HG02840 (cell line): ENCODE data around the gene SENP8.
"Not testable (repeated sequence)": the region's sequence is repeated elsewhere in the genome, so short reads cannot be mapped to it uniquely, and the experiment has no call there.

Source experiments
- ATAC-seq: cut with Tn5 transposase; IDR thresholded peaks from one replicate; pipeline ENCODE4 v1.9.1; 2021; ENCODE audit warnings: mild to moderate bottlenecking, moderate library complexity, moderate number of reproducible peaks; ENCODE audit not compliant: unreplicated experiment, low FRiP score

Gene SENP8

GRCh38 chr15:72154316-72154715 is 36.1 kb downstream of the SENP8 start:
- no peak for ATAC-seq

- ATAC-seq = no peak
These were observed 36.9 kb downstream of the SENP8 start for GRCh38 chr15:72155003-72155621.

GRCh38 chr15:72155635-72156616 is 37.7 kb downstream of the SENP8 start:
- ATAC-seq = no peak

- ATAC-seq = no peak
These were observed 38.7 kb downstream of the SENP8 start for GRCh38 chr15:72156928-72157327.

GRCh38 chr15:72160696-72161245 is 42.6 kb downstream of the SENP8 start:
- no peak for ATAC-seq

- ATAC-seq = no peak
These were observed 43.3 kb downstream of the SENP8 start for GRCh38 chr15:72161361-72162132.

GRCh38 chr15:72162569-72162968 is 44.4 kb downstream of the SENP8 start:
- no peak for ATAC-seq

GRCh38 chr15:72163719-72164118 is 45.5 kb downstream of the SENP8 start:
- no peak for ATAC-seq

- ATAC-seq = no peak
These were observed 48.7 kb downstream of the SENP8 start for GRCh38 chr15:72166716-72167417.

- no peak for ATAC-seq
These were observed 49.2 kb downstream of the SENP8 start for GRCh38 chr15:72167445-72167844.

GRCh38 chr15:72168131-72168807 is 50.1 kb downstream of the SENP8 start:
- ATAC-seq = no peak

- no peak for ATAC-seq
These were observed 50.6 kb downstream of the SENP8 start for GRCh38 chr15:72168808-72169190.

GRCh38 chr15:72169236-72169920 is 51.2 kb downstream of the SENP8 start:
- ATAC-seq = no peak

- no peak for ATAC-seq
These were observed 51.9 kb downstream of the SENP8 start for GRCh38 chr15:72169921-72170611.

GRCh38 chr15:72170691-72171090 is 52.5 kb downstream of the SENP8 start:
- no peak for ATAC-seq

GRCh38 chr15:72171978-72172377 is 53.8 kb downstream of the SENP8 start:
- not testable (repeated sequence) for ATAC-seq

- ATAC-seq = no peak
These were observed 54.6 kb downstream of the SENP8 start for GRCh38 chr15:72172796-72173195.

- ATAC-seq = no peak
These were observed 55.2 kb downstream of the SENP8 start for GRCh38 chr15:72173401-72173800.
